Subcutaneous adipose tissue (tissue), 4 donors: Measurements from ENCODE around the gene BBOF1. TPM values are rescaled to one million over a fixed set of nuclear protein-coding genes. Genes with fewer than 3 reads are reported as not detected.

ENCODE experiments used
- CTCF ChIP-seq: fragments of 450-650 bp; IDR thresholded peaks from one replicate; pipeline ENCODE4 v1.5.1; 2016; ENCODE audit warnings: low read depth, mild to moderate bottlenecking, control low read depth, antibody characterized with exemption, moderate library complexity
- small RNA-seq: library from RNA; depleted of rRNA; stranded (forward); fragments of <200 nt; gene quantifications from one replicate; pipeline ENCODE3, GENCODE V24; 2016
- total RNA-seq, 4 donors: library from RNA; depleted of rRNA; stranded (reverse); fragments of >200 nt; gene quantifications; one replicate each; pipeline ENCODE4 v1.1.0, GENCODE V29; 2016

BBOF1 gene
- total RNA-seq, 4 donors from 2014 or later: 3.1 to 12.3 (median 5.5) TPM

GRCh38 chr14:74084277-74085046 lies 65.3 kb downstream of the BBOF1 start, which contains the start of the genes ALDH6A1 and LIN52:
Gene ALDH6A1 (minus strand): TSS chr14:74084453. CDS start chr14:74084394, 59 bp downstream.
Gene LIN52 (plus strand): TSS chr14:74084956. CDS start chr14:74084975, 19 bp downstream.
- TF ChIP-seq CTCF: no peak

- TF ChIP-seq CTCF: no peak
Measured at GRCh38 chr14:74085047-74085637, 66.0 kb downstream of the BBOF1 start.

GRCh38 chr14:74085828-74086227 lies 66.7 kb downstream of the BBOF1 start:
- TF ChIP-seq CTCF: no peak

- no peak for TF ChIP-seq CTCF
Measured at GRCh38 chr14:74089251-74090020, 70.3 kb downstream of the BBOF1 start.

- no peak for TF ChIP-seq CTCF
Measured at GRCh38 chr14:74105381-74105780, 86.2 kb downstream of the BBOF1 start.

GRCh38 chr14:74109369-74109768 lies 90.2 kb downstream of the BBOF1 start:
- TF ChIP-seq CTCF: no peak

Small RNAs within 50 kb of the gene (small RNA-seq; reads per million reads assigned to genes)
- gene AC005480.2: not detected

Other genes starting within 250 kb of the BBOF1 start
- 10 to 100 TPM in 3 of 4 donors, 1 to 10 TPM in 1; 9.5 to 26.4 (median 17.2) TPM for gene PTGR2, start 167.5 kb upstream of the BBOF1 start, total RNA-seq
- 10 to 100 TPM; 32.0 to 51.4 (median 44.1) TPM for gene ZNF410, start 132.5 kb upstream of the BBOF1 start, total RNA-seq
- 1 to 10 TPM; 3.1 to 4.1 (median 4.0) TPM for gene FAM161B, start 69.3 kb upstream of the BBOF1 start, total RNA-seq
- gene COQ6, start 69.0 kb upstream of the BBOF1 start, total RNA-seq: 10 to 100 TPM; 34.6 to 46.9 (median 37.9) TPM
- 10 to 100 TPM; 10.0 to 14.9 (median 12.4) TPM for gene ENTPD5, start 61 bp upstream of the BBOF1 start, total RNA-seq
- gene ALDH6A1, start 65.1 kb downstream of the BBOF1 start, total RNA-seq: 100 to 1,000 TPM in 1 of 4 donors, 10 to 100 TPM in 3; 56.8 to 102 (median 76.5) TPM
- gene LIN52, start 65.6 kb downstream of the BBOF1 start, total RNA-seq: 10 to 100 TPM in 2 of 4 donors, 1 to 10 TPM in 2; 8.3 to 13.4 (median 9.9) TPM
- gene VSX2, start 220.1 kb downstream of the BBOF1 start, total RNA-seq: not detected